ENCODE data around the gene SLC15A3.
"Not testable (repeated sequence)": the region's sequence is repeated elsewhere in the genome, so short reads cannot be mapped to it uniquely, and the experiment has no call there.

SLC15A3 gene

GRCh38 chr11:60912223-60912850 is 39.6 kb downstream of the SLC15A3 start:
- DNase-seq (ENCODE audit: low read depth): no peak
- no peak overlapping the region for H3K4me3 ChIP-seq (ENCODE audit: low read length)
- TF ChIP-seq CTCF (IDR thresholded peaks at IDR 0.05; ENCODE audit: insufficient read depth, low read depth, low read length, missing control alignments): no peak

GRCh38 chr11:60910711-60911380 is 41.1 kb downstream of the SLC15A3 start:
- no peak for TF ChIP-seq CTCF (IDR thresholded peaks at IDR 0.05; ENCODE audit: insufficient read depth, low read depth, low read length, missing control alignments)
- DNase-seq (ENCODE audit: low read depth): no peak
- no peak overlapping the region for H3K4me3 ChIP-seq (ENCODE audit: low read length)

GRCh38 chr11:60910281-60910687 is 41.7 kb downstream of the SLC15A3 start:
- no peak overlapping the region for H3K4me3 ChIP-seq (ENCODE audit: low read length)

GRCh38 chr11:60909680-60910280 is 42.2 kb downstream of the SLC15A3 start:
- not testable (repeated sequence) for DNase-seq (ENCODE audit: low read depth); H3K4me3 ChIP-seq (ENCODE audit: low read length)

More at GRCh38 chr11:60910281-60910687, 41.7 kb downstream of the SLC15A3 start:
- no peak for TF ChIP-seq CTCF (IDR thresholded peaks at IDR 0.05; ENCODE audit: insufficient read depth, low read depth, low read length, missing control alignments)
- DNase-seq (ENCODE audit: low read depth): no peak

GRCh38 chr11:60908803-60909202 is 43.2 kb downstream of the SLC15A3 start:
- no peak for TF ChIP-seq CTCF (IDR thresholded peaks at IDR 0.05; ENCODE audit: insufficient read depth, low read depth, low read length, missing control alignments)
- no peak overlapping the region for H3K4me3 ChIP-seq (ENCODE audit: low read length)
- DNase-seq (ENCODE audit: low read depth): no peak

DNA sequence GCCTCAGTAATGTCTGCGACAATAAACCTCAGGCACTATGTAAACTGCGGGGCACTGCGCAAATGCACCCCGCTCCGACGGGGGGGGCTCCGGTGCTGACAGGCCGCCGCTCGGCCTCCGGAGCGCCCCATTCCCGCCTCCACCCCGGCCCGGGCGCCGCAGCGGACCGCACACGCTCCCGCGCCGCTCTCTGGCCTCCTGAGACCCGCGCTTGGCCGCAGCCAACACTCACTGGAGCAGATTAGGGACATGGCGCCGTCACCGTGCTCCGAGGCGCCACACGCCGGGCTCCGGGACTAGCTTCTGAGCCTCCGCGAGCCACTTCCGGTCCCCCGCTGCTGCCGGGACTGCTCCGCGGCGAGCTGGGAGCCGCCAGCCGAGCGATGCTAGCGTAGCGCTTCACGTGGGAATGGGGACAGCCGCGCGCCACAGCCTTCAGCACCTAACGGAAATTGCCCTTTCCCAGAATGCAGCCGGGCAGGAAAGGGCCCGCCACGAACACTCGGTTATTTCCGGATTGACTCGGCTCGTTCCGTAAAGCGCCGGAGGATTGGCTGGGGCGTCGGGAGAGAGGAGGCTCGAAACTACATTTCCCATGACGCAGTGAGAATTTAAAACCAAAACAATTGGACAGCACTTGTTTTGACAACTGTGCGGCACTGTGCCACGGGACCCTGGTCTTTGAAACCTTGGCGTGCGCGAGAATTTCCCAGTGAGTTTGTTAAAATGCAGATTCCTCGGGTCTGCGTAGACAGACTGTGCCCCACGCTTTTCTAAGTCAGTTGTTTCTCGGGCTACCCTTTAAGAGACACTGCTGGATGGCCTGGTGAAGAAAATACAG is 45.6 kb downstream of the SLC15A3 start, which contains the start of gene PRPF19:
Gene PRPF19, minus strand, starts transcription at position 454 of the 841 bp plus-strand sequence. Its CDS starts 203 bp downstream, at position 251.
- no peak for TF ChIP-seq CTCF (IDR thresholded peaks at IDR 0.05; ENCODE audit: insufficient read depth, low read depth, low read length, missing control alignments)
- peak; percentile 96 for DNase-seq (ENCODE audit: low read depth)
- H3K4me3 ChIP-seq (ENCODE audit: low read length): peak within 1 kb of the TSS; percentile 96

Data from epithelial cell of esophagus (primary cell).